Neural progenitor cell (in vitro differentiated cells): ENCODE data around the gene RIMOC1. TPM values are rescaled to one million over a fixed set of nuclear protein-coding genes. Genes with fewer than 3 reads are reported as not detected.
"Not testable (repeated sequence)": the region's sequence is repeated elsewhere in the genome, so short reads cannot be mapped to it uniquely, and the experiment has no call there.

Experiments used
- DNase-seq: peaks from one replicate; pipeline ENCODE4 v3.0.0-alpha.2; 2016; ENCODE audit warnings: low spot score
- H2AFZ ChIP-seq: fragments of 200-600 bp; sonication (generic); replicated peaks from 2 replicates; pipeline ENCODE4 v1.6.1; 2016; ENCODE audit warnings: antibody characterized with exemption
- H3F3A ChIP-seq: fragments of 200-600 bp; sonication (generic); 2 replicates; pipeline ENCODE4 v1.6.1; 2016; ENCODE audit warnings: antibody characterized with exemption, low read depth
- H3K27ac ChIP-seq: fragments of 200-600 bp; sonication (generic); 2 replicates; pipeline ENCODE4 v1.5.1; 2016; ENCODE audit warnings: mild to moderate bottlenecking
- H3K27me3 ChIP-seq: fragments of 200-600 bp; sonication (generic); 2 replicates; pipeline ENCODE4 v1.6.1; 2016; ENCODE audit warnings: mild to moderate bottlenecking, moderate library complexity
- H3K36me3 ChIP-seq: fragments of 200-600 bp; sonication (generic); 2 replicates; pipeline ENCODE4 v1.5.1; 2016
- H3K4me1 ChIP-seq: fragments of 200-600 bp; sonication (generic); 2 replicates; pipeline ENCODE4 v1.6.1; 2016; ENCODE audit warnings: mixed run types
- H3K4me2 ChIP-seq: fragments of 200-600 bp; sonication (generic); 2 replicates; pipeline ENCODE4 v1.6.1; 2016
- H3K4me3 ChIP-seq: fragments of 200-600 bp; sonication (generic); 2 replicates; pipeline ENCODE4 v1.5.1; 2016
- H3K79me2 ChIP-seq: fragments of 200-600 bp; sonication (generic); 2 replicates; pipeline ENCODE4 v1.6.1; 2016; ENCODE audit warnings: low read depth
- H3K9ac ChIP-seq: fragments of 200-600 bp; sonication (generic); 2 replicates; pipeline ENCODE4 v1.6.1; 2016
- H3K9me3 ChIP-seq: fragments of 200-600 bp; sonication (generic); 2 replicates; pipeline ENCODE4 v1.5.1; 2016; ENCODE audit warnings: low read depth
- H4K20me1 ChIP-seq: fragments of 200-600 bp; sonication (generic); 2 replicates; pipeline ENCODE4 v1.6.1; 2016; ENCODE audit warnings: low read depth
- H3K27ac Mint-ChIP-seq: 3 replicates; pipeline ENCODE4 v1.8.0; 2021; ENCODE audit warnings: mixed read lengths
- H3K27me3 Mint-ChIP-seq: 2 replicates; pipeline ENCODE4 v1.8.0; 2022; ENCODE audit warnings: low read depth, mild to moderate bottlenecking, inconsistent platforms, moderate library complexity, mixed read lengths; ENCODE audit not compliant: insufficient read depth
- H3K36me3 Mint-ChIP-seq: 3 replicates; pipeline ENCODE4 v1.8.0; 2021; ENCODE audit warnings: mixed read lengths
- H3K4me1 Mint-ChIP-seq: 3 replicates; pipeline ENCODE4 v1.8.0; 2021; ENCODE audit warnings: mixed read lengths
- H3K4me3 Mint-ChIP-seq: 3 replicates; pipeline ENCODE4 v1.8.0; 2021; ENCODE audit warnings: mild to moderate bottlenecking, moderate library complexity, mixed read lengths
- H3K9me3 Mint-ChIP-seq: 3 replicates; pipeline ENCODE4 v1.8.0; 2020; ENCODE audit warnings: mixed read lengths
- EZH2 ChIP-seq: fragments of 200-600 bp; sonication (generic); IDR thresholded peaks from 2 replicates; pipeline ENCODE4 v1.6.1; 2017; ENCODE audit warnings: antibody characterized with exemption, mild to moderate bottlenecking, moderate library complexity
- EZH2phosphoT487 ChIP-seq: fragments of 200-600 bp; sonication (generic); IDR thresholded peaks from 2 replicates; pipeline ENCODE4 v1.6.1; 2017; ENCODE audit warnings: antibody characterized with exemption
- total RNA-seq: library from RNA; depleted of rRNA; stranded (reverse); fragments of >200 nt; gene quantifications from 2 replicates; pipeline ENCODE4 v1.2.3, GENCODE V29; 2015; ENCODE audit warnings: low replicate concordance
- TF ChIP-seq, protein P1 (sequence below): fragments of 200-600 bp; sonication (generic); IDR thresholded peaks from 2 replicates; pipeline ENCODE4 v1.5.1; 2017; ENCODE audit warnings: antibody characterized with exemption, mild to moderate bottlenecking

Gene RIMOC1
- total RNA-seq, 1 donor from 2014 or later = 32.7 TPM

DNA sequence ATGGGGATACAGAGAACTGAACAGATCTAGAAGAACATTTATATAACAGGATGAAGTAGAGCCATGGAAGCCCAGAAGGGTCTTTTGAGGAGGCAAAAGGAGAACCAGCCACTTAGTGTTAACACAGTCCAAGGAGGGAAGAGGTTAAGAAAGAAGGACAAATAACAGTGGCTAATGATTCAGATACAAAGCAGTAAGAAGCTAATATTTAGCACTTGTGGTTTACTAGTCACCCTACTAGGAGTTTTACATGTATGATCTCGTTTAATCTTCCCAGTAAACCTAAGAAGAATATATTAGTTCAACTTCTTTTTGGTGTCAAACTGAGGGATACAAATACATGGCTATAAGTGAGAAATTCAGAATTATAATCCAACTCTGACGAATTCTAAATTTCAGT, 28.6 kb downstream of the RIMOC1 start:
- no peaks in the 10 kb centered on the region for H3K4me1 Mint-ChIP-seq
- Histone ChIP-seq H3K4me1 (peaks cover 10% of the 10 kb centered on the region), H3K79me2 (no peaks in the 10 kb centered on the region), H3K9ac (no peak overlapping the region), H3F3A (no peaks in the 10 kb centered on the region), H4K20me1 (no peaks in the 10 kb centered on the region), H3K27ac (no peak overlapping the region), H3K4me2 (no peak overlapping the region), H3K36me3 (no peaks in the 10 kb centered on the region), H2AFZ (no peak overlapping the region), H3K27me3 (no peaks in the 10 kb centered on the region), H3K4me3 (no peak overlapping the region), H3K9me3 (no peaks in the 10 kb centered on the region)
- TF ChIP-seq, protein P1, sequence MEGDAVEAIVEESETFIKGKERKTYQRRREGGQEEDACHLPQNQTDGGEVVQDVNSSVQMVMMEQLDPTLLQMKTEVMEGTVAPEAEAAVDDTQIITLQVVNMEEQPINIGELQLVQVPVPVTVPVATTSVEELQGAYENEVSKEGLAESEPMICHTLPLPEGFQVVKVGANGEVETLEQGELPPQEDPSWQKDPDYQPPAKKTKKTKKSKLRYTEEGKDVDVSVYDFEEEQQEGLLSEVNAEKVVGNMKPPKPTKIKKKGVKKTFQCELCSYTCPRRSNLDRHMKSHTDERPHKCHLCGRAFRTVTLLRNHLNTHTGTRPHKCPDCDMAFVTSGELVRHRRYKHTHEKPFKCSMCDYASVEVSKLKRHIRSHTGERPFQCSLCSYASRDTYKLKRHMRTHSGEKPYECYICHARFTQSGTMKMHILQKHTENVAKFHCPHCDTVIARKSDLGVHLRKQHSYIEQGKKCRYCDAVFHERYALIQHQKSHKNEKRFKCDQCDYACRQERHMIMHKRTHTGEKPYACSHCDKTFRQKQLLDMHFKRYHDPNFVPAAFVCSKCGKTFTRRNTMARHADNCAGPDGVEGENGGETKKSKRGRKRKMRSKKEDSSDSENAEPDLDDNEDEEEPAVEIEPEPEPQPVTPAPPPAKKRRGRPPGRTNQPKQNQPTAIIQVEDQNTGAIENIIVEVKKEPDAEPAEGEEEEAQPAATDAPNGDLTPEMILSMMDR = no peak
- TF ChIP-seq EZH2 = no peak
- no peak for TF ChIP-seq EZH2phosphoT487
- H3K4me3 Mint-ChIP-seq = no peak overlapping the region
- no peak overlapping the region for H3K27ac Mint-ChIP-seq
- no peaks in the 10 kb centered on the region for H3K9me3 Mint-ChIP-seq
- no peaks in the 10 kb centered on the region for H3K36me3 Mint-ChIP-seq
- H3K27me3 Mint-ChIP-seq = no peaks in the 10 kb centered on the region
- no peak for DNase-seq

DNA sequence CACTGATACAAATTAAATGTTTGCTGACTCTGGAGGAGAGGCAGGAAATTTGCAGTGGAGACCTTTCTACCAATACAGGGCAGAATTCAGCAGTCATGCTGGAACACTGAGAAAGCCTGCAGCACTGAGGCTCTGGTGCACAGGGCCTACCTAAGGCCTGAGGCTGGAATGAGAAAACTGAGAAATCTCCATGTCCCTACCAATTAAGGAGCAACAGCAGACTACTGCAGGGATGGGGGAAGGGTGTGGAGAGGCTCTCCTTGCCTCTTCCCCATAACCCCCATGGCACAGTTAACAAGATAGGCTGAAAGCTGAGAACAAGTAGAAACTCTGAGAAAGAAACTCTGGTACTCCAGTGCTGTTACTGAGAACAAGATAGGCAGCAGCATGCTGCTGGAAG, 31.4 kb downstream of the RIMOC1 start:
- H3K4me3 ChIP-seq = no peak overlapping the region
- no peaks in the 10 kb centered on the region for H3K36me3 ChIP-seq
- no peak overlapping the region for H3K4me2 ChIP-seq
- no peak overlapping the region for H3K9ac ChIP-seq
- no peak overlapping the region for H3K27ac Mint-ChIP-seq
- peaks cover 10% of the 10 kb centered on the region for H3K4me1 ChIP-seq
- no peak overlapping the region for H3K4me3 Mint-ChIP-seq
- H3K27ac ChIP-seq = peak overlapping the region; percentile 71
- no peaks in the 10 kb centered on the region for H3K27me3 ChIP-seq
- no peaks in the 10 kb centered on the region for H3K4me1 Mint-ChIP-seq
- no peaks in the 10 kb centered on the region for H3K27me3 Mint-ChIP-seq
- H3K79me2 ChIP-seq = no peaks in the 10 kb centered on the region
- H3K36me3 Mint-ChIP-seq = no peaks in the 10 kb centered on the region
- peak; percentile 27 for DNase-seq
- no peaks in the 10 kb centered on the region for H3K9me3 ChIP-seq
- H2AFZ ChIP-seq = peak overlapping the region; percentile 94
- no peaks in the 10 kb centered on the region for H3K9me3 Mint-ChIP-seq
- no peak for TF ChIP-seq EZH2phosphoT487
- TF ChIP-seq, protein P1 = no peak
- TF ChIP-seq EZH2 = no peak
- no peaks in the 10 kb centered on the region for H3F3A ChIP-seq
- no peaks in the 10 kb centered on the region for H4K20me1 ChIP-seq

GRCh38 chr5:41940641-41941040, 36.5 kb downstream of the RIMOC1 start:
- H3K79me2 ChIP-seq = no peaks in the 10 kb centered on the region
- H2AFZ ChIP-seq = no peak overlapping the region
- no peak overlapping the region for H3K9ac ChIP-seq
- no peak overlapping the region for H3K4me2 ChIP-seq
- H3K27ac ChIP-seq = no peak overlapping the region
- H4K20me1 ChIP-seq = no peaks in the 10 kb centered on the region
- TF ChIP-seq, protein P1 = no peak
- no peak for TF ChIP-seq EZH2
- TF ChIP-seq EZH2phosphoT487 = no peak
- no peaks in the 10 kb centered on the region for H3K9me3 ChIP-seq
- no peak for DNase-seq
- Mint-ChIP-seq H3K4me3 (no peak overlapping the region), H3K36me3 (no peaks in the 10 kb centered on the region), H3K4me1 (peaks cover 2% of the 10 kb centered on the region), H3K9me3 (no peaks in the 10 kb centered on the region), H3K27me3 (no peaks in the 10 kb centered on the region), H3K27ac (no peak overlapping the region)
- no peaks in the 10 kb centered on the region for H3K36me3 ChIP-seq
- H3K4me1 ChIP-seq = peaks cover 4% of the 10 kb centered on the region
- no peaks in the 10 kb centered on the region for H3K27me3 ChIP-seq
- no peaks in the 10 kb centered on the region for H3F3A ChIP-seq
- no peak overlapping the region for H3K4me3 ChIP-seq

GRCh38 chr5:41945332-41945955, 41.3 kb downstream of the RIMOC1 start:
- not testable (repeated sequence) for H3K4me3 Mint-ChIP-seq, H3K9me3 Mint-ChIP-seq, H3K79me2 ChIP-seq, H3K27me3 ChIP-seq, H3K36me3 ChIP-seq, H3K4me1 Mint-ChIP-seq, H3K27ac ChIP-seq, H3K4me3 ChIP-seq, H3K36me3 Mint-ChIP-seq, H3K9ac ChIP-seq, H3K9me3 ChIP-seq, H3K4me2 ChIP-seq, H3F3A ChIP-seq, H3K4me1 ChIP-seq, H3K27me3 Mint-ChIP-seq, H4K20me1 ChIP-seq, H3K27ac Mint-ChIP-seq, H2AFZ ChIP-seq
- peak; percentile 7 for DNase-seq
